HPDE6-E6E7 (cell line): ENCODE results near the gene GPR17.

Source experiments
- DNase-seq: peaks from one replicate; pipeline ENCODE4 v3.0.0; 2011; ENCODE audit warnings: missing footprints; ENCODE audit errors: extremely low spot score

GPR17 gene

GRCh38 chr2:127694986-127695385, 49.0 kb downstream of the GPR17 start:
- no peak for DNase-seq

DNA sequence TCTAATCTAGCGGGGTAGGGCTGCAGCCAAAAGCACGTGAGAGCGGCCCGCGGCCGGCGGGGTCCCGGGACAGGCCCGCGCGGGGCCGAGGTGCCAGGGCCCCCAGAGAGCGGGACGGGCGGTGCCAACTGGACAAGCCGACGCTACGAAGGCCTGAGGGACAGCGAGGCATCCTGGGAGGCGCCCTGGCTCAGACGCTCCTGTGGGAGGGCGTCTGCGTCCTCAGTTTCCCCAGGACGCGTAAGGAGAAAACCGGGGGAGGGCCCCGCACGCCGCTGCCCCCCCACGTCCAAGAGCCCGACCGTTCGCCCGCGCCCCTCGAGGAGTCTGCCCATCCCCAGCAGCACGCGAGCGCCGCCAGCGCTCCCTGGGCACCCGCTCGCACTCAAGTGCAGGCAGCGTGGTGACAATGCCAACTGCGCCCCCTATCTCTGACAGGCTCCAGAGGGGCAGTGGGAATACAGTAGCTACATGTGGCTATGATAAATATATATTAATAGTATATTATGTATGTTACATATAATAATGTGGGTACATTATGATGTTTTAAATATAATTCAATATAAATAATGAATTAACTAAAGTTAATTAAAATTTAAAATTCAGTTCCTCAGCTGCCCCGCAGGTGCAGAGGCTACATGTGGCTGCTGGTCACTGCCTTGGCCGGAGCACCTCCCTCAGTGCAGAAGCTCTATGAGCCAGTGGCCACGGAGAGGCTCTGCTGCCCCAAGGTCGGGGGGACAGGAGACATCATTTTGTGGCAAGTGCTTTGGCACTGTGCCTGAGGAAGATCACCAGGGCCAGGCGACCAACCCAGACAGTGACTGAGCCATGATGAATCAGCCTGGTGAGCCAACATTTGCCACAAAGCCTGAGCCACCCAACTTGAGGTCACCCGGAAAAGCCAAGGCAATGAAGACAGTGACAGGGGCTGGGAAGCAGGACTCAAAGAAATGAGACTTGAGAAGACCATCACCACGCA, 49.8 kb downstream of the GPR17 start:
- DNase-seq: no peak

DNA sequence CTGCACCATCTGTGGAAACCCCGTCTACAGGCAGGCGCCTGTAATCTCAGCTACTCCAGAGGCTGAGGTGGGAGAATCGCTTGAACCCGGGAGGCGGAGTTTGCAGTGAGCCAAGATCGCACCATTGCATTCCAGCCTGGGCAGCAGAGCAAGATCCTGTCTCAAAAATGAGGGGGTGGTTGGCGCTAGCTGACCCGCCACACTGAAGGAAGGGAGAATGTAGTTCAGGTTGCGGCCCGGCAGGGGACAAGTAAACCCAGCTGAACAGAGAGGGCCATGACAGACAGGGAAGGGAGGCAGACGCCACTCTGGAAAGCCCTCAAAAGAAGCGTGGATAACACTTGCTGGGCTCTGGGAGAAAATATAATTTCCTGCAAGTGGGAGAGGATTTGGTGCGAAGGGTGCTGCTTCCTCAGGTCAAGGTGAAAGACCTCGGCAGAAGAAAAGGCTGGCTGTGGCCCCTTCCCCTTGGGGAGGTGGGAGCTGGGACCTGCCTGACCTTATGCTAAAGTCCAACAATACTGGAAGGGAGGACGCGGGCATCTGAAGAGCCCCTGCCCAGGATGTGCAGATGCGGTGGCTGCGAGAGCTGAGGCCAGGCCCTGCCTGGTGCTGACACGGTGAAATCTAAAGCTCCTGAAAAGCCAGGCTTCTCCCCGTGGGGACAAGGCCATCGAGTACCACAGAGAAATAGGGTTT, 51.7 kb downstream of the GPR17 start:
- no peak for DNase-seq

DNA sequence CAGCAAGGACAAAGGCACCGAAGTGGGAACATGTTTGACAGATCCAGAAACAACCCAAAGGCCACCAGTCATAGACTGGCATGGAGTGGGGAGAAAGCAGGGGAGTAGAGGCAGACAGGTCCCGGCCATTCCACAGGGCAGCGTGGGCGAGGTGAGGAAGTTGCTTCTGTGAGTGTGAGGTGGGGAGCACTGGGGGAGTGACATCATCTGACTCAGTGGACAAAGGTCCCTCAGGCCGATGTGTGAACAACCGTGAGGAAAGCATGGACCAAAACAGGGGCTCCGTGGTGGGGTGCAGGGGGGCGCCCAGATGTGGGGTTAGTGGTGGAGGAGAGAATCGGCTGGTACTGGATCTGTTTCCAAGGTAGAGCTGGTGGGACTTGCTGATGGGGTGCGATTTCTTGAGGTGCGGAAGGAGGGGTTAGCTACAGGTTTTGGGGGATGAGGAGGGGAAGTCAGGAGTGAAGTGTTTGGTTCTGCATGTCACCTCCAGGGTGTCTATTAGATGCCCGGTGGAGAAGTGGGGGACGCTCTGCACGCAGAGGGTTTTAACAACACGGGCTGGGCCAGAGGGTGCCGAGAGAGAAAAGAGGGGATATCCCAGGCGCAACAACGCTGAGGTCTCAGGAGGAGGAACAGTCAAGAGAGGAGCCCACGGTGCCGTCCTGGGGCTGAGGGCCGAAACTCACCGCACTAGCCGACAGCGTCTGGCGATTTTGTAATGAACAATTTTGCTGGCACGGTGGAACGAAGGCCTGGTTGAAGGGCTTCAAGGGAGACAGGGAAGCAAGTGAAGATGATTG, 52.8 kb downstream of the GPR17 start:
- DNase-seq: no peak

DNA sequence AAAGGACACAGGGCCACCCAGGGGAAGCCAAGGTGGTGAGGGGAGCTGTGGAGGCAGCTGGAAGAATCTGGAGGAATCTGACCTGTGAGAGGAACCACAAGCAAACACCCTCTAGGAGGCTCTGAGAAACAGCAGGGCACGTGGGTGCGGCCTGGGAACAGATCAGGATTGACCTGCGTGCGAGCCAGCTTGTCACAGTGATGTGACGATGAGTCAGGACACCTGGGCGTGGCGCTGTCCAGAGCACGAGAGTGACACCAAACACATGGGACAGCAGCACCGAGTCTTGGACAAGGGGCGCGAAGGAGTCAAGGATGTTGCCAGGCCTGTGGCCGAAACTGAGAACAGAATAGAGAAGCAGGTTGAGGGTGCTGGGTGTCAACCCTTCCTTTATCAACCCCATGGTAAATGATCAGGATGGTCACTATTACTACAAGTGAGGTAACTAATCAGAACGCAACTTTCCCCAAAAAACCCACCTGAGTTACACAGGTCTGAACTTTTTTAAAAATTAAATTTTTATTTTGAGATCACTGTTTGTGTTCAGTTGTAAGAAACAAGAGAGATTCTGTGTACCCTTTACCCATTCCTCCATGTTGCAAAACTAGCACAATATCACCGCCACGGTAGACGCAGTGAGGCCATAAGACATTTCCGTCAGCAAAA, 54.7 kb downstream of the GPR17 start:
- DNase-seq: no peak

- peak; percentile 90 for DNase-seq
Measured at GRCh38 chr2:127701193-127701650, 55.3 kb downstream of the GPR17 start, which contains the start of gene SFT2D3. Gene SFT2D3, plus strand, starts transcription at chr2:127701497. Its CDS starts 32 bp downstream, at chr2:127701529.

GRCh38 chr2:127701651-127702394, 55.9 kb downstream of the GPR17 start:
- DNase-seq: peak; percentile 80
